Suprapubic skin (tissue), 4 donors: ENCODE data around the gene ATG9A. TPM values are rescaled to one million over a fixed set of nuclear protein-coding genes. Genes with fewer than 3 reads are reported as not detected.

ENCODE experiments used
- DNase-seq, 2 donors: peaks; one replicate each; pipeline ENCODE4 v3.0.0-alpha.2; 2019; ENCODE audit warnings: low spot score in 2 of 2
- H3K27ac ChIP-seq: fragments of 200-600 bp; sonication (generic); one replicate; pipeline ENCODE4 v1.5.1; 2019
- H3K27me3 ChIP-seq: fragments of 200-600 bp; sonication (generic); one replicate; pipeline ENCODE4 v1.5.1; 2019
- H3K36me3 ChIP-seq: fragments of 200-600 bp; sonication (generic); one replicate; pipeline ENCODE4 v1.5.1; 2019
- H3K4me1 ChIP-seq: fragments of 200-600 bp; sonication (generic); one replicate; pipeline ENCODE4 v1.5.1; 2019
- H3K4me3 ChIP-seq: fragments of 200-600 bp; sonication (generic); one replicate; pipeline ENCODE4 v1.5.1; 2019; ENCODE audit warnings: mild to moderate bottlenecking
- H3K9me3 ChIP-seq: fragments of 200-600 bp; sonication (generic); one replicate; pipeline ENCODE4 v1.5.1; 2019
- CTCF ChIP-seq, 2 donors: fragments of 200-600 bp in 1 of 2; fragments of 450-650 bp in 1 of 2; sonication (generic) in 1 of 2; IDR thresholded peaks; one replicate each; pipeline ENCODE4 v1.5.1; 2016 to 2019; ENCODE audit warnings: antibody characterized with exemption in 2 of 2, mild to moderate bottlenecking in 1 of 2, moderate library complexity in 1 of 2
- EP300 ChIP-seq: sonication (generic); formaldehyde crosslinking; IDR thresholded peaks from one replicate; pipeline ENCODE4 v1.6.1; 2017; ENCODE audit warnings: antibody characterized with exemption
- POLR2A ChIP-seq, 2 donors: fragments of 450-650 bp; IDR thresholded peaks; one replicate each; pipeline ENCODE4 v1.6.1; 2017; ENCODE audit warnings: antibody characterized with exemption in 2 of 2, mild to moderate bottlenecking in 2 of 2, moderate library complexity in 2 of 2
- POLR2AphosphoS5 ChIP-seq, 3 donors: sonication (generic); formaldehyde crosslinking; IDR thresholded peaks; one replicate each; pipeline ENCODE4 v1.6.1; 2017; ENCODE audit warnings: antibody characterized with exemption in 3 of 3
- WGBS: methylation state at CpG from one replicate; pipeline ENCODE4 v1.1.5; 2018; 5-methylcytosine and 5-hydroxymethylcytosine counted together
- total RNA-seq, 4 donors: library from RNA; depleted of rRNA; stranded (reverse); fragments of >200 nt; gene quantifications; one replicate each; pipeline ENCODE4 v1.1.0, GENCODE V29; 2016

Gene ATG9A
- total RNA-seq, 4 donors from 2014 or later: 60.3 to 83.9 (median 64.6) TPM

- 21% methylated on average over 15 of the region's 71 CpGs for WGBS
- DNase-seq: peak; percentile 98
- peaks cover 64% of the 10 kb centered on the region for H3K36me3 ChIP-seq
These were observed 10.4 kb downstream of the ATG9A start, which contains the start of gene ABCB6 for GRCh38 chr2:219218732-219219701. Gene ABCB6 (minus strand): TSS chr2:219218958. CDS start chr2:219218673, 285 bp downstream.

GRCh38 chr2:219218217-219218731 is 11.2 kb downstream of the ATG9A start:
- DNase-seq: peak; percentile 82 to 86
- WGBS: 0% methylated on average over 12 of the region's 37 CpGs
- H3K27ac ChIP-seq: peak overlapping the region; percentile 88
- H3K4me3 ChIP-seq: peak overlapping the region; percentile 68
- no peaks in the 10 kb centered on the region for H3K9me3 ChIP-seq
- peaks cover 63% of the 10 kb centered on the region for H3K36me3 ChIP-seq
- H3K4me1 ChIP-seq: peaks cover 35% of the 10 kb centered on the region
- TF ChIP-seq CTCF (IDR thresholded peaks at IDR 0.05): no peak
- no peak for TF ChIP-seq EP300
- TF ChIP-seq POLR2A (IDR thresholded peaks at IDR 0.05): no peak
- no peak for TF ChIP-seq POLR2AphosphoS5 (IDR thresholded peaks at IDR 0.05)
- no peaks in the 10 kb centered on the region for H3K27me3 ChIP-seq

More at GRCh38 chr2:219218732-219219701, 10.4 kb downstream of the ATG9A start, which contains the start of gene ABCB6:
- Histone ChIP-seq H3K27ac (peak within 1 kb of the TSS; percentile 88), H3K4me1 (peaks cover 35% of the 10 kb centered on the region), H3K27me3 (no peaks in the 10 kb centered on the region), H3K9me3 (no peaks in the 10 kb centered on the region), H3K4me3 (peak within 1 kb of the TSS; percentile 68)
- TF ChIP-seq POLR2AphosphoS5 (IDR thresholded peaks at IDR 0.05): peak in 1 of 3 donors; percentile 28
- TF ChIP-seq EP300: no peak

- 100% methylated on average over 4 of the region's 6 CpGs for WGBS
- Histone ChIP-seq H3K4me1 (peaks cover 35% of the 10 kb centered on the region), H3K4me3 (no peak overlapping the region), H3K27me3 (no peaks in the 10 kb centered on the region), H3K27ac (no peak overlapping the region), H3K36me3 (peaks cover 60% of the 10 kb centered on the region), H3K9me3 (no peaks in the 10 kb centered on the region)
- no peak for TF ChIP-seq EP300
- no peak for TF ChIP-seq POLR2A (IDR thresholded peaks at IDR 0.05)
- TF ChIP-seq POLR2AphosphoS5 (IDR thresholded peaks at IDR 0.05): no peak
- TF ChIP-seq CTCF (IDR thresholded peaks at IDR 0.05): no peak
- DNase-seq: no peak
These were observed 12.9 kb downstream of the ATG9A start for GRCh38 chr2:219216535-219216915.

GRCh38 chr2:219215871-219216534 is 13.4 kb downstream of the ATG9A start:
- no peak for TF ChIP-seq CTCF (IDR thresholded peaks at IDR 0.05)
- TF ChIP-seq POLR2AphosphoS5 (IDR thresholded peaks at IDR 0.05): no peak
- no peak for TF ChIP-seq EP300
- no peak for TF ChIP-seq POLR2A (IDR thresholded peaks at IDR 0.05)
- Histone ChIP-seq H3K27ac (no peak overlapping the region), H3K4me1 (peaks cover 35% of the 10 kb centered on the region), H3K36me3 (peaks cover 57% of the 10 kb centered on the region), H3K9me3 (no peaks in the 10 kb centered on the region), H3K4me3 (no peak overlapping the region), H3K27me3 (no peaks in the 10 kb centered on the region)
- no peak for DNase-seq
- 78% methylated on average over 18 of the region's 27 CpGs for WGBS

GRCh38 chr2:219214786-219215185 is 14.7 kb downstream of the ATG9A start:
- Histone ChIP-seq H3K4me3 (no peak overlapping the region), H3K27me3 (no peaks in the 10 kb centered on the region), H3K4me1 (peaks cover 33% of the 10 kb centered on the region), H3K36me3 (peaks cover 58% of the 10 kb centered on the region), H3K27ac (no peak overlapping the region), H3K9me3 (no peaks in the 10 kb centered on the region)
- TF ChIP-seq EP300 (no peak), POLR2A (IDR thresholded peaks at IDR 0.05) (no peak), CTCF (IDR thresholded peaks at IDR 0.05) (no peak), POLR2AphosphoS5 (IDR thresholded peaks at IDR 0.05) (no peak)
- DNase-seq: no peak
- whole genome bisulfite sequencing: 93% methylated on average over 6 of the region's 6 CpGs
